ENCODE data around the gene CKLF.

- TF ChIP-seq, protein P1, sequence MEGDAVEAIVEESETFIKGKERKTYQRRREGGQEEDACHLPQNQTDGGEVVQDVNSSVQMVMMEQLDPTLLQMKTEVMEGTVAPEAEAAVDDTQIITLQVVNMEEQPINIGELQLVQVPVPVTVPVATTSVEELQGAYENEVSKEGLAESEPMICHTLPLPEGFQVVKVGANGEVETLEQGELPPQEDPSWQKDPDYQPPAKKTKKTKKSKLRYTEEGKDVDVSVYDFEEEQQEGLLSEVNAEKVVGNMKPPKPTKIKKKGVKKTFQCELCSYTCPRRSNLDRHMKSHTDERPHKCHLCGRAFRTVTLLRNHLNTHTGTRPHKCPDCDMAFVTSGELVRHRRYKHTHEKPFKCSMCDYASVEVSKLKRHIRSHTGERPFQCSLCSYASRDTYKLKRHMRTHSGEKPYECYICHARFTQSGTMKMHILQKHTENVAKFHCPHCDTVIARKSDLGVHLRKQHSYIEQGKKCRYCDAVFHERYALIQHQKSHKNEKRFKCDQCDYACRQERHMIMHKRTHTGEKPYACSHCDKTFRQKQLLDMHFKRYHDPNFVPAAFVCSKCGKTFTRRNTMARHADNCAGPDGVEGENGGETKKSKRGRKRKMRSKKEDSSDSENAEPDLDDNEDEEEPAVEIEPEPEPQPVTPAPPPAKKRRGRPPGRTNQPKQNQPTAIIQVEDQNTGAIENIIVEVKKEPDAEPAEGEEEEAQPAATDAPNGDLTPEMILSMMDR (IDR thresholded peaks at IDR 0.05): no peak
- no peak for TF ChIP-seq POLR2A (IDR thresholded peaks at IDR 0.05)
These were observed 539 bp upstream of the CKLF start for GRCh38 chr16:66551788-66552285.

All from lower leg skin (tissue), 3 donors.